Kidney epithelial cell (primary cell): Measurements from ENCODE around the gene ITPRIPL2. TPM values are rescaled to one million over a fixed set of nuclear protein-coding genes. Genes with fewer than 3 reads are reported as not detected.

ENCODE experiments used
- DNase-seq: peaks from one replicate; pipeline ENCODE4 v3.0.0-alpha.2; 2010; ENCODE audit warnings: low read depth
- H3K27me3 ChIP-seq: 2 replicates; pipeline ENCODE4 v1.6.0; 2011; ENCODE audit warnings: low read length; ENCODE audit not compliant: control insufficient read depth, insufficient read depth
- H3K36me3 ChIP-seq: 2 replicates; pipeline ENCODE4 v1.5.1; 2011; ENCODE audit warnings: low read length; ENCODE audit not compliant: control insufficient read depth, insufficient read depth
- H3K4me3 ChIP-seq: 2 replicates; pipeline ENCODE4 v1.5.1; 2011; ENCODE audit warnings: low read depth, mild to moderate bottlenecking, control low read depth, low read length
- total RNA-seq: library from RNA; depleted of rRNA; stranded (reverse); fragments of >200 nt; gene quantifications from 2 replicates; pipeline ENCODE4 v1.2.3, GENCODE V29; 2015
- TF ChIP-seq, protein P1 (sequence below): IDR thresholded peaks from 2 replicates; pipeline ENCODE4 v1.5.1; 2011; ENCODE audit warnings: mild to moderate bottlenecking, moderate library complexity, low read length, control low read depth, inconsistent platforms; ENCODE audit not compliant: insufficient read depth, poor library complexity, severe bottlenecking

The ITPRIPL2 gene
- total RNA-seq, 1 donor from 2014 or later = 71.8 TPM

DNA sequence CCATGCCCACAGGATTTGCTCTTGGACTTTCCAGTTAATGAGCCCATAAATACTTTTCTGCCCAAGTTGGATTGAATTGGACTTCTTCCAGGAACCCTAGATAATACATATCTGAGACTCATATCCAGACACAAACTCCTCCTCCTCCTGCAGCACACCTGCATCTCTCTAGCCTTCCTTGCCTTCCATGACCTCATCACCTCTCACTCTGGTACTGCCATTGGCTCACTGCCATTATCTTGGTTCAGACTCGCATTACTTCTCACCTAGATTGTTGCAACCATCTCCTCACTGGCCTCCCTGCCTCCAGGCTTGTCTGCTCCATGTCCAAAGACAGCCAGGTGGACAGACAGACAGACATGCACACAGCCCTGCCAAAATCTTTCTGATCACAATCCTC is 49.5 kb downstream of the ITPRIPL2 start:
- TF ChIP-seq, protein P1, sequence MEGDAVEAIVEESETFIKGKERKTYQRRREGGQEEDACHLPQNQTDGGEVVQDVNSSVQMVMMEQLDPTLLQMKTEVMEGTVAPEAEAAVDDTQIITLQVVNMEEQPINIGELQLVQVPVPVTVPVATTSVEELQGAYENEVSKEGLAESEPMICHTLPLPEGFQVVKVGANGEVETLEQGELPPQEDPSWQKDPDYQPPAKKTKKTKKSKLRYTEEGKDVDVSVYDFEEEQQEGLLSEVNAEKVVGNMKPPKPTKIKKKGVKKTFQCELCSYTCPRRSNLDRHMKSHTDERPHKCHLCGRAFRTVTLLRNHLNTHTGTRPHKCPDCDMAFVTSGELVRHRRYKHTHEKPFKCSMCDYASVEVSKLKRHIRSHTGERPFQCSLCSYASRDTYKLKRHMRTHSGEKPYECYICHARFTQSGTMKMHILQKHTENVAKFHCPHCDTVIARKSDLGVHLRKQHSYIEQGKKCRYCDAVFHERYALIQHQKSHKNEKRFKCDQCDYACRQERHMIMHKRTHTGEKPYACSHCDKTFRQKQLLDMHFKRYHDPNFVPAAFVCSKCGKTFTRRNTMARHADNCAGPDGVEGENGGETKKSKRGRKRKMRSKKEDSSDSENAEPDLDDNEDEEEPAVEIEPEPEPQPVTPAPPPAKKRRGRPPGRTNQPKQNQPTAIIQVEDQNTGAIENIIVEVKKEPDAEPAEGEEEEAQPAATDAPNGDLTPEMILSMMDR = no peak
- Histone ChIP-seq H3K4me3 (no peak overlapping the region), H3K36me3 (no peaks in the 10 kb centered on the region), H3K27me3 (peaks cover 5% of the 10 kb centered on the region)
- DNase-seq = no peak

DNA sequence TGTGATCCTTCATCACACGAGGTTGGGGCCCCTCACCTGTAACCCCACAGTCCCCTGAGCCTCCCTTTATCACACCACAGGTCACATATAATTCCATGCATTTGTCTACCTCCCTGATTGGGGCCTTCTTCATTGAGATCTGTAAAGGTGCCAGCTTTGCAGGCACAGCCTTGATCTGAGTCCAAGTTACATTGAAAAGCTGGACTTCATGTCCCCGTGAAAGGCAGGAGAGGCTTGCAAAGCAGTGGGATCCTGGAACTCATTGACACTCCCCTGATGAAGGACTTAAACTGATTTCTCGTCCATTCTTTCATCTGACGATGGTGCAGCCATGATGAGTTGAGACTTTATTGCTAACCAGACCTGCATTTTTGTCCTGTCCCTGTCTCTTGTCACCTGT is 50.5 kb downstream of the ITPRIPL2 start:
- Histone ChIP-seq H3K4me3 (no peak overlapping the region), H3K36me3 (no peaks in the 10 kb centered on the region), H3K27me3 (peaks cover 16% of the 10 kb centered on the region)
- TF ChIP-seq, protein P1 = no peak
- no peak for DNase-seq

DNA sequence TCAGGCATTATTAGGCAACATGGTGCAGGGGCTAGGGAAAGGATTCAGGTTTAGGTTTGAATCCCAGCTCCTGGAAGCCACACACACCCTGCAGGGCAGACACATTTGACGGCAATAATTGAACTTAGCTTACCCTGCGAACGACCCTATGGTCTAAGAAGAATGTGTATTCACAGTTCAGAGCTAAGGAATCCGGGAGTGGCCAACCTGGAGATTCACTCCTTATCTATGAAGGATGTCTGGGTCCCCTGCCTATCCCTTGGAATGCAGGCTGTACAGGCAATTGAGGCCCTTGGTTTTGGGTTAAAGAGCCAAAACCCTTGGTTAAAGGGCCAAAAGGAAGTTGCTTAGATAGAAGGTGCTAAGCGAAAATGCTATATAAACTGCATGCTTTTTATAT is 51.3 kb downstream of the ITPRIPL2 start:
- Histone ChIP-seq H3K4me3 (no peak overlapping the region), H3K36me3 (no peaks in the 10 kb centered on the region), H3K27me3 (peaks cover 24% of the 10 kb centered on the region)
- no peak for DNase-seq
- TF ChIP-seq, protein P1 = no peak

DNA sequence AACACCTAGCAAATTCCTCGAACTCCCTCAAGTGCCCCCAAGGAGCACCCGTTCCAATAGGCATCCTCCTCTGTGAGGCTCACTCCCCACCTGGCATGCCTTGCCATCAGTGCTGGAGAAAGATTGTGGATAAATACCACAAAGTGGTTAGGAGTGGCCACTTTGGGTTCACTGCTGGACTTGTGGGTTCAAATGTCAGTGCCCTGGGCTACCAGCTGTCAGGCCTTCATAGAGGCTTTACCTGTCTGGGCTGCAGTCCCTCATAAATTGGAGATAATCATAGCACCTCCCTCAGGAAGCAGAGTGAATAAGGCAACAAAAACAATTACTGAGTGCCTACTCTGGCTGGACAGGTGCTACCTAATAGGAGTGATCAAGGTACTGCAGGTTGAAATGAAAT is 52.7 kb downstream of the ITPRIPL2 start:
- Histone ChIP-seq H3K36me3 (no peaks in the 10 kb centered on the region), H3K4me3 (no peak overlapping the region), H3K27me3 (peaks cover 27% of the 10 kb centered on the region)
- no peak for DNase-seq
- TF ChIP-seq, protein P1 = no peak

DNA sequence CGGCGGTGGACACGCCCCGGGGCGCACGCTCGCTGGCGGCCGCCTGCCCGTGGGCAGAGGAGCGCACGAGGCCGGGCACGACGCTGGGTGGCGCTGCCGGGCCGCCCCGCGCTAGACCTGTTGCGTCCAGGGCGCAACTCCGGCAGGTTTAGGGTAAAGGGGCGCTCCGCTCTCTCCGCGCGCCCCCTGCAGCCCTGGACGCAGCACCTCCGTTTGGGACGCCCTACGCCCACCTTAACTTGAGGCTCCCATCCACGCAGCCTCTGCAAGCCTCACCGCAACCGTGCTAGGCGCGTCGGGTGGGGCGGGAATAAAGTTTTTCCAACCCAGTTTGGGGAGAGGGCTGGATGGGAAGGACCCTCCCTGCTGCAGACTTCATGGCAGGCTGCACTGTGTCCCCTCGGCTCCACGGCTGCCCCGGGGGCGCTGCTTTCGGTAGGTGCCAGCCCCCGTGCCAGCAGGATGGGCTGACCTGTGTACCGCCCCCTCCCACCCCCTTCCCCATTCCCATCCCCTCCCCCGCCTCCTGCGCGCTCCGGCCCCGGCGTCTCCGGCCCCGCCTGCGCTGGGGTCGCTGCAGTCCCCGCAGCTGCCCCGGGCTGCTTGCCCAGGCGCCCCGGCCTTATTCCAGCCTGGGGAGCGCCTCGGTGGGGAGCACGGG is 54.1 kb downstream of the ITPRIPL2 start, which contains the start of gene SYT17:
Gene SYT17, plus strand, starts transcription at position 531 of the 661 bp plus-strand sequence. CDS start 407 bp downstream, outside the sequence.
- H3K27me3 ChIP-seq = peaks cover 27% of the 10 kb centered on the region
- no peaks in the 10 kb centered on the region for H3K36me3 ChIP-seq
- H3K4me3 ChIP-seq = peak within 1 kb of the TSS; percentile 33
- TF ChIP-seq, protein P1 = peak; percentile 44
- no peak for DNase-seq
